ENCODE results near the gene RABL6.
A peak's percentile ranks its signal among the peaks of the same experiment; 100 is the strongest.
"Not testable (repeated sequence)": the region's sequence is repeated elsewhere in the genome, so short reads cannot be mapped to it uniquely, and the experiment has no call there.

RABL6 gene

DNA sequence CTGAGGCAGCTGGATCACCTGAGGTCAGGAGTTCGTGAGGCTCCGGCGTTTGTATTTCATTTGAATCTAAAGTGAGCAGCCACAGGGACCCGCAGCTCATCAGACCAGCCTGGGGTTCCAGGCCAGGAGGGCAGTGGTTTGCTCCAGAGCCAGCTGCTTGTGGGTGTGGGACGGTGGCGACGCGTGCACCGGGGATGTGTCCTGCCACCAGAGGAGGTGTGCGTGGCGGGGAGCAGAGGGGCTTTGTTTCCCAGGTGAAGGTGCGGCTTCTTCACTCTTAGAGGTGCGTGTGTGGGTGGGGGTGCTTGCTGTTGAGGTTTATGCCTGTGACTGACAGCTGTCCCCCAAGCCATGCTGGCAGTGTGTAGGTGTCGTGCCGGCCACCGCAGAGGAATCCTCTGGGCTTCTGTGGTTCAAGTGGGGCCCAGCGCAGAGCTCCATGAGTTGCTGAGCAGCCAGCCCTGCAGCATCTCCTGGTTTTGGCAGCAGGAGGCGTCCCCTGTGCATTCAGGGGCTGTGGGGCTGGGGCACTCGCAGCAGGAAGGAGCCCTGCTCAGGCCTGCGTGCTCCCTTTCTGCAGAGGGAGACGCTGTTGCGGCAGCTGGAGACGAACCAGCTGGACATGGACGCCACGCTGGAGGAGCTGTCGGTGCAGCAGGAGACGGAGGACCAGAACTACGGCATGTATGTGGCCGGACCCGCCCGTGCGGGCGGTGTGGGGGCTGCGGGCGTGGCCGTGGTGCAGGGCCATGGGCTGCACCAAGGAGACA, 27.6 kb downstream of the RABL6 start:
- no peak for DNase-seq (ENCODE audit: low read depth in 4 of 4, low spot score in 1 of 4)

DNA sequence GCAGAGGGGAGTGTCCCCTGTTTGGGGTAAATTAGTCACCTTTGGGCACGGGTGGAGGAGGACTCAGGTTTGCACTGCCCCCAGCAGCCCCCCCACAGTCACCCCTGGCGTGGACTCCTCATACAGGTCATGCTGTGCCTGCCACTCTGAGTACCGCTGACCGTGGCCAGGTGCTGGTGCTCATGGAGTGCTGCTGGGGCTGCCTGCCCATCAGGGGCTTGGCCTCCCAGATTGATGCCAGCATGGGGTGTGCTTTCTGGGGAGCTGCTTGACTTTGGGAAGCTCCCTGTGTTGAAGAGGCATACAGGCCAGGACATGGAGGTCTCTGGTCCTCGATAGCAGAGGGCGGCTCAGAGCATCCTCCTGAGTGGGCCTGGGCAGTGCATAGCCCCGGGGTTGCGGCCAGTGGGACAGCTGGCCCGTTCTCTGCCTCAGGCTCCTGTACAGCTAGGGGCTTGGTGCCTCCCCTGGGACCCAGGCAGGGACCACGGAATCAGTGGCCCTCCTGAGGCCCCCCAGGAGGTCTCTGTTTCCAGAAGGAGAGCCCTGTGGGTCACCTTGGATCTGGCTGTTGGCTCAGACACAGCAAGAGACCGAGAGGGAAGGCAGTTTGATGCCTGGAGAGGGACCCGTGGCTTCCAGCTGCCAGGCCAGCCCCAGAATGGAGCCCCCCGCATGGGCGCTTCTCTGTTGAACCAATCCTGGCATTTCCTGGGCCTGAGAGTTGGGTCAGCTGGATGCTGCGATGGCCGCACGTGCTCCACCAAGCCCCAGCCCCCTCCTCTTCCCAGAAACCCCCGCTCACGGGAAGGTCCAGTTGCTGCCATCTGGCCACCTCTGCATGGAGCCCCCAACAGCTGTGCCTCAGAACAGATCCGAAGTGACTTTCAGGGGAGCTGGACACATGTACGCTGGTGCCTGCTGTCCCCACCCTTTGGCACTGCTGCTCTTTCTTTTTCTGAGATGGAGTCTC, 28.5 kb downstream of the RABL6 start:
- DNase-seq (ENCODE audit: low read depth in 4 of 4, low spot score in 1 of 4), result no peak

DNA sequence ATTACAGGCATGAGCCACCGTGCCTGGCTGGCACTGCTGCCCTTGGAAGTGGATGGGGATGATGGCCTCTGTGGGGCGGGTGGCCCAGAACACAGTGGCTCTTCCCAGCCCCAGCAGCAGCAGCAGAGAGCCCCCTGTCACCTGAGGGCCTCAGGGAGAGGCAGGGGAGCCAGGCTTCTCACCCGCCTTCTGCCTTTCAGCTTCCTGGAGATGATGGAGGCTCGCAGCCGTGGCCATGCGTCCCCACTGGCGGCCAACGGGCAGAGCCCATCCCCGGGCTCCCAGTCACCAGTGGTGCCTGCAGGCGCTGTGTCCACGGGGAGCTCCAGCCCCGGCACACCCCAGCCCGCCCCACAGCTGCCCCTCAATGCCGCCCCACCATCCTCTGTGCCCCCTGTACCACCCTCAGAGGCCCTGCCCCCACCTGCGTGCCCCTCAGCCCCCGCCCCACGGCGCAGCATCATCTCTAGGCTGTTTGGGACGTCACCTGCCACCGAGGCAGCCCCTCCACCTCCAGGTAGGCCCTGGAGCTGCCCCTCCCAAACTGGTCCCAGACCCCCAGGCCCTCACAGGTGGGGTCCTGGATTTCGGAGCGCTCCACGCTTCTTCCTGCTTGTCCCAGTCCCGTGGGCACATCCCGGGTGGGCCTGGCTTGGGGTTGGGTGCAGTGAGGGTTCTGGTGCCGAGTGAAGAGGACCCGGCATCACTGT, 29.6 kb downstream of the RABL6 start:
- DNase-seq (ENCODE audit: low read depth in 4 of 4, low spot score in 1 of 4), result no peak

DNA sequence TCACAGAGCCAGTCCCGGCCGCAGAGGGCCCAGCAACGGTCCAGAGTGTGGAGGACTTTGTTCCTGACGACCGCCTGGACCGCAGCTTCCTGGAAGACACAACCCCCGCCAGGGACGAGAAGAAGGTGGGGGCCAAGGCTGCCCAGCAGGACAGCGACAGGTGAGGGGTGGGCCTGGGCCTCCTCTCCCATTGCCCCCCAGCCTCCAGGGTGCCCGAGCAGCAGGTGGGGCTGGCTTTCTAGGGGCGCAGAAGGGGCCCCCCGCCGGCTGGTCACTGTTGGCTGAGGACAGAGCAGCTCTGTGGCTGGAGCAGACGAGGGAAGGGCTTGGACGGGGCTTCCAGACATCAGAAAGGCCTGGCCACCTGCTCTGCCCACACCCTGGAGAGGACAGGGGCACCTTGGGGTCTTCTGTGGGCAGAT, 30.1 kb downstream of the RABL6 start:
- DNase-seq (ENCODE audit: low read depth in 4 of 4, low spot score in 1 of 4), result not testable (repeated sequence)

DNA sequence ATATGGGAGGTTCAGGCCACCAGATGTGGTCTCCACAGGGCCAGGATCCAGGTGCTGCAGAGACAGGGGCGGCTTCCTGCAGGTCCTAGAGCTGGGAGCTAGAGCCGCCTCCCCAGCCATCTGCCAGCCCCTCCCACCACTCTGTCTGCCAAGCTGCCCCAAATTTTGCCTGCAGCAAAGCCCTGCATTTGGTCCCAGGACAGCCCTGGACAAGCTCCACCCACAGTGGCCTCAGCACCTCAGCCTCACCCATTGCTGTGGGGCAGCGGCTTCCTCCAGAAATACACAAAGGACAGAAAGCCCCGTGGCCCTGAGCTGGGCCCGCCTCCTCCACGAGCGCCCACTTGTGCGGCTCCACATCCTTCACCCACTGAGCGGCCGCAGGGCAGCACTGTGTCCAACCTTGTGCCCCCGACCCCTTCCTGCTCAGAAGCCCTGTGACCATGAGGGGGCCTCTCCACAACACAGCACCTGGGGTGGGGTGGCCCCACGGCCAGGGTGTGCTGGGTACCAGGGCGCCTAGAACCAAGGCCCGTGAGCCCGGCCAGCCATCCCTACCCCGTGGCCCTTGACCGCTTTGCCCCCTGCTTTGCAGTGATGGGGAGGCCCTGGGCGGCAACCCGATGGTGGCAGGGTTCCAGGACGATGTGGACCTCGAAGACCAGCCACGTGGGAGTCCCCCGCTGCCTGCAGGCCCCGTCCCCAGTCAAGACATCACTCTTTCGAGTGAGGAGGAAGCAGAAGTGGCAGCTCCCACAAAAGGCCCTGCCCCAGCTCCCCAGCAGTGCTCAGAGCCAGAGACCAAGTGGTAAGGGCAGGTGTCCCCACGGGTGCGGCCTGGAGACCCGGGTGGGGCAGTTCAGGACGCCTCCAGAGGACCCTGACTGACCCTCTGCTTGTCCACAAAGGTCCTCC, 30.8 kb downstream of the RABL6 start:
- no peak for DNase-seq (ENCODE audit: low read depth in 4 of 4, low spot score in 1 of 4)

DNA sequence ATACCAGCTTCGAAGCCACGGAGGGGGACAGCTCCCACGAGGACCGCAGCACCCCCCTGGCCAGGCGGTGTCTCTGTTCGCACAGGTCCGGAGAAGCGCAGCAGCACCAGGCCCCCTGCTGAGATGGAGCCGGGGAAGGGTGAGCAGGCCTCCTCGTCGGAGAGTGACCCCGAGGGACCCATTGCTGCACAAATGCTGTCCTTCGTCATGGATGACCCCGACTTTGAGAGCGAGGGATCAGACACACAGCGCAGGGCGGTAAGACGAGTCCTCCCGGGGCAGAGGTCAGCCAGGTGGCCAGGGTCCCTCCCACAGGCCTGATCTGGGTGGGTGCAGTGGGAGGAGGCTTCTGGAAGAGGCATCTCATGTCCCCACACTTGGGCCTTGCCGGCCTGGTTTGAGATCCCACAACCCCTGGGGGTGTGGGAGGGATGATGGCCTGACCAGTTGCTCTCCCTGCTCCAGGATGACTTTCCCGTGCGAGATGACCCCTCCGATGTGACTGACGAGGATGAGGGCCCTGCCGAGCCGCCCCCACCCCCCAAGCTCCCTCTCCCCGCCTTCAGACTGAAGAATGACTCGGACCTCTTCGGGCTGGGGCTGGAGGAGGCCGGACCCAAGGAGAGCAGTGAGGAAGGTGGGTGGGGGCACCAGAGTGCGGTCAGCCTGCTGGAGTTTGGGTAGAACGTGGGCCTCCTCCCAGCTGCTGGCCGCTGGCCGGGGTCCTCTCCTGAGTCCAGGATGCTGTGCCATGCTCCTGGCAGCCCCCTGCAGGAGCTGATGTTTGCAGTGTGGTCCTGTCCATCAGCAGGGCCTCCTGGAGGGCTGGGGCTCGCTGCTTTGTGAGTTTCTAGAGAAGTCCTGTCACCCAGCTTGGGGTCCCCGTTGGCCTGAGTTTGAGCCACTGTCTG, 31.7 kb downstream of the RABL6 start:
- no peak for DNase-seq (ENCODE audit: low read depth in 4 of 4, low spot score in 1 of 4)

DNA sequence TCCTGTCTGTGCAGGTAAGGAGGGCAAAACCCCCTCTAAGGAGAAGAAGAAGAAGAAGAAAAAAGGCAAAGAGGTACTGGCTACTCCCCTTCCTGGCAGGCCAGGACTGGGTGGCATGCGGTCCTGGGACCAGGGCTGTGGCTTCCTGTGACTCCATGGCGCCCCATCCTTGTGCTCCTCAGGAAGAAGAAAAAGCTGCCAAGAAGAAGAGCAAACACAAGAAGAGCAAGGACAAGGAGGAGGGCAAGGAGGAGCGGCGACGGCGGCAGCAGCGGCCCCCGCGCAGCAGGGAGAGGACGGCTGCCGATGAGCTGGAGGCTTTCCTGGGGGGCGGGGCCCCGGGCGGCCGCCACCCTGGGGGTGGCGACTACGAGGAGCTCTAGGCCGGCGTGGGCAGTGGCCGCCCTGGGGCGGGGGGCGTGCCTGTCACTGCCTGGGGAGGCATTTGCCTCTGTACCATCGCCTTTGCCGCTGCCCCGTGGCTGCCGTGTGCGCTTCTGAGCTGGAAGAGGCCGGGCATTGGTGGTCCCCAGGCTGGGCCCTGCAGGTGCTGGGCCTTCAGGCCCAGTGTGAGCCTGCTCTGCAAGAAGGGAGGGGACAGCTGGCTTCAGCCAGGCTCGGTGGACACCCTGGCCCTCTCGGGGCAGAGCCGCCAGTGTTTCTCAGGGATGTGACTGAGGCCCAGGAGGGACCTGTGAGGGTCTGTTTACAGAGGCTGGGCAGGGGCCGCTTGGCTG, 32.6 kb downstream of the RABL6 start:
- DNase-seq (ENCODE audit: low read depth in 4 of 4, low spot score in 1 of 4), result no peak

DNA sequence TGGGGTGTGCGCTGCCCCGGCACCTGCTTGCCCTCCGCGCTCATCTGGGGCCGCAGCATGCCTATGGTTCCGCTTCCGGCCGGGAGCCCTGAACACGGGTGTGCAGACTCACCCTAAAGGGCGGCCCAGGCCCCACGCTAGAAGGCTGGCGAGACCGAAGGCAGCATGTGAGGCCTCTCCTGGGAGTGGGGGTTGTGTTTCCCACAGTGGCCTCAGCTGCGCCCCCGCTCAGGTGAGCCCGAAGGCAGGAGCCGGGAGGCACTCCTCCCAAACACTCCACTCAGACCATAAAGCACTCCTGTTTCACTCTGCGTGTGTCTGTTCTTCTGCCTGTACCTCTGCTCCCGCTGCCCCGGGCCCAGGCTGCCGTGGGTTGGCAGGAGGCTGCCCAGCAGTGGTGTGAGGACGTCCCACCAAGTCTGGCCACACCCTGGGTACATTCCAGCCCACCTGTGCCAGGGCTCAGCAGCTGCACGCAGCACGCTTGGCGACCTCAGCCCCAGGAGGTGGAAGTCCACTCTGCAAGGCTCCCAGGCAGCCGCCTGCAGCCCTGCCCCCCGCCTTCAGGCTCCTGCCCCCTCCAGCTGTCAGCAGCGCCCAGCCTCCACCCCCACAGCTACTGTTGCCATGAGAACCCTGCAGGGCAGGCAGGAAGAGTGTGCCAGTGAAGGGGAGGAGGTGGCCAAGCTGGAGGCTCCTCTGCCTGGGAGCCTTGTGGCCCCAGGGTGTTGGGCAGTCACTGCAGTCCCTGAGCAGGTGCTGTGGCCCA, 33.3 kb downstream of the RABL6 start:
- DNase-seq (ENCODE audit: low read depth in 4 of 4, low spot score in 1 of 4), result no peak

DNA sequence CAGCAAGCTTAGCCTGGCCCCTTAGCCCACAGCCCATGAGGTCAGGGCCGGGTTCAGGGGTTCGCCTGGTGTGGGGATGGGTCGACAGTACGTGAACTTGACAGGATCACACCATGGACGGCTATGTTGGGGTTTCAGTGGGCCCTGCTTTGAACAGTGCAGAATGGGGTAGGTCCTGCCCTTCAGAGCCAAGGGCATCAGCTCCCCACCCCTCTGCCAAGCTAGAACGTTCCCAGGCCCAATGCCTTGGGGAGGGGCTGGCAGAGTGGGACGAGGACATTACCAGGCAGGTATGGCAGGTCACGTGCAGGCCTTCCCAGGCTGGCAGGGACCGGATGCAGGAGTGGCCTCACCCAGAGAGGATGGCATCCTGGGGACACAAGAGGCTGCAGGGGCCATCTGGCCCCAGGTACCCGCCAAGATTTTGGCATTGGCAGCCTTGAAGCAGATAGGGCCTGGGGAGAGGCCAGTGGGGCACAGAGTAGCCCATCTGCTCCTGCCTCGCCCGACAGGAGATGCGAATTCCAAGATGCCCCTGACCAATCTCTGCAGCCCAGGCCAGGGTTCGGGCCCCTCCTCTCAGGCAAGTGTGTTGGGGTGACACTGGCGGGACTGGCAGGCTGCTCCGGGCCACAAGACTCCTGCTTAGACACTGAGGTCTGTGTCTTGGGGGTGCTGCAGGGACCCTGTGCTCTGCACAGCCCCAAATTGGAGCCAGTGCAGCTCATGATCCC, 34.1 kb downstream of the RABL6 start:
- DNase-seq (ENCODE audit: low read depth in 4 of 4, low spot score in 1 of 4), result not testable (repeated sequence)

DNA sequence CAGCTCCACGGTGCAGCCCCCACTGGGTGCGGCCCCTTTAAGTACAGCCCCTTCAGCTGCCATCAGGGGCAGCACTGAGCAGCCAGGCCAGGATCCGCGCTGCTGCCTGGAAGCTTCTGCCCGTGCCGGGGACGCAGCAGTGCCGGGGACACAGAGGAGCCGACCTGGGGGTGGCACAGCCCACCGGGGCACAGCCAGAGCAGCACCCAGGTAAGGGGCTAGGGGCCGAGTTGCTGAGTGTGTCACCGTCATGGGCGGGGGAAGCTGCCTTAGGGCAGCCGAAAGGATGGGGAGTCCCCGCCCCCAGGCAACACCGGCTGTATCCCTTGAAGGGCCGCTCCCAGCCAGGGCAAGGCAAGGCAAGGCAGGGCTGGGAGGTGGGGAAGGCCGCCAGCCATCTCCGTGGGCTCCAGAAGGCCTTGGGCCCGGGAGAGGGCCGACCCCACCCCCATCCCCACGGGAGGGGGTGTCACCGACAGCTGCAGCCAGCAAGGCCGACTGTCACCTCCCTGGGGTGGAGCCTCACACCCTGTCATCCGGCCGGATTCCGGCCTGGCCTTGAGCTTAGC, 34.7 kb downstream of the RABL6 start, which contains the start of gene AJM1:
Gene AJM1, plus strand, starts transcription at position 99 of the 569 bp plus-strand sequence. CDS start 1,937 bp downstream, outside the sequence.
- peak; percentile 43 to 73 (median 56) for DNase-seq (ENCODE audit: low read depth in 4 of 4, low spot score in 1 of 4)

DNA sequence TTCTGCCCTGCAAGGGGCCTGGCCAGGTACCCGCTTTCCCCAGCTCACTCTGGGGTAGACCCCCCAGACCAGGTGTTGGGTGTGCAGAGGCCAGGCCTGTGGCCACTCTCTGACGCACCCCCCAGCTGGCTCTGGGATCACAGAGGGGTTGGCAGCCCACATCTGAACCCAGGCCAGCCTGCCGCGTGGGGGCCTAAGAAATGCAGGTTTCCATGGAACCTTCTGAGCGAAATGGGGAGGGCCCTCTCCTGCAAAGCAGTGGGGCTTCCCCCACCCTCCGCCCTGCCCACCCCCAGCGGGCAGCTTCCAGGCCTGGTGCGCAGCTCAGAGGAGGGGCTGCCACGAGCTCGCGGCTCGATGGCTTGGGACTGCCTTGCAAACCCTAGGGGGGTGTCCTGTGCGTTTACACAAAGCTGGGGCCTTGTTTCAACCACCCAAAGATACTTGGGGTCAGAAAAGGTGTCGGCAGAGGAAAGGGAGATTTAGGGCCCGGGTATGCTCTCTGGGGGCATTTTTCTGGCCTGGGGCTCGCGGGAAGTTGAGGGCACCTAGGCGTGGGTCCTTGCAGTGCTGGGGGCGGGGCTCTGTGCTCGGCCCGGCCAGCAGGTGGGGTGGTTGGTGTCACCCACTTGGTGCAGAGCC, 35.5 kb downstream of the RABL6 start:
- DNase-seq (ENCODE audit: low read depth in 4 of 4, low spot score in 1 of 4), result not testable (repeated sequence)

DNA sequence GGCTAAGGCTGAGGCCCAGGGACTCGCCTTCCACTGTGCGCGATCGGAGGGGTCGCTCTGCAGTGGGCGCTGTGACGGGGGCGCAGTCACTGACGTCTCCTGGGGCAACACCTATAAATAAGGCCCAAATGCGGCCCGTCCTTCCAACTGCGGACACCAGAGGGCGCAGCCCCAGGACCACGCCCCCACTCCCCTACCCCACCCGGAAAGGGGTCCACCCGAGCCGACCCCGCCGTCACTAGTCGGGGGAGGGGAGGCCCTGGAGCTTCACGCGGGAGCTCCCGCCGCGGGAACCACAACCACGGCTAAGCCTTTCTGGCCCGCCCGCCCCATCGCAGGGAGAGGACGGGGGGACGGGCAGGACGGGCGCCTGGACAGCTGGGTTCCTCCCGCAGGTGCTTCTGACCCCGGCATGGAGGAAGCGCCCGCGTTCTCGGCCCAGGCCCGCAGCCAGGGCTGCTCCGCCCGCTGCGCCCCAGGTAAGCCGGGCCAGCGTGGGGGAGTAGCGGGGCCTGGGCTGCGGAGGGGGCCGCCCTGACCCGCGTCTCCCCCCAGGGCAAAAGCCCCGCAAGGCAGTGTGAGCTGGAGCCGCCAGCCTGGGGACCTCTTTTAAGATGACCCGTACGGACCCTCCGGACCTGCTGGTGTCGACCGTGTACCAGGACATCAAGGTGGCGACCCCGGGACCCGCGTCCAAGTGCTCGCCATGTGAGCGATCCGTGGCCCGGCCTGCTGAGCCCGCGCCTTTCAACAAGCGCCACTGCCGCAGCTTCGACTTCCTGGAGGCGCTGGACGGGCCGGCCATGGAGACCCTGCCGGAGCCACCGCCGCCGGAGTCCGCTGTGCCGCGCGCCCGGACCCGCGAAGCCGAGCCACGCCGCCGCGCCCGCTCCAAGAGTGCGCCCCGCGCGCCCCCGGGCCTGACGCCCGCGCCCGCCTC, 36.3 kb downstream of the RABL6 start:
- peak in 3 of 4 experiments; percentile 35 to 47 (median 42) for DNase-seq (ENCODE audit: low read depth in 4 of 4, low spot score in 1 of 4)

DNA sequence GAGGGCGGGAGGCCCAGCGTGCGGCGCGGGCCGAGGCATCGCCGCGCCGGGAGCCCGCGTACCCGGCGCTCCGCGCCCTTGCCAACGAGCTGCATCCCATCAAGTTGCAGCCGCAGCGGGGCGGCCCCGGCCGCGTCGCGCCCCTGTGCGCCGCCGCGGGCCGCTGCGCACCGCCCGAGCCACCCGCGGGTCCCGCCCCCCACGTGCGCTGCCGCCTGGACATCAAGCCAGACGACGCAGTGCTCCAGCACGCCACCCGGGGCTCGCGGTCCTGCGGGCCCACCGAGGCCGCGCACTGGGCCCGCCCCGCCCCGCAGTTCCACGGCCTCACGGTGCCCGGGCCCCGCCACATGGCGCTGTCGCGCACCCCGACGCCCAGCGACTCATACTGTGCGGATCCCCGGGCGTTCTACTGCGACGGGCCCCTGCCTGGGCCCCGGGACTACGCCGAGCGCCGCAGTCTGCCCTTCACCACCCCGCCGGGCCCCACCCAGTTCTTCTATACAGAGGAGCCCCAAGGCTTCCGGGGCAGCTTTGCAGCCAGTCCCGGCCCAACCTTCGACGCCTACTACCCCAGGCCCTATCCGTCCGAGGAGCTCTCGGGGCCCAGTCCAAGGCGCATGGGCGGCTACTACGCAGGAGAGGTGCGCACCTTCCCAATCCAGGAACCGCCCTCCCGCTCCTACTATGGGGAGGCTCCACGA, 37.2 kb downstream of the RABL6 start:
- no peak for DNase-seq (ENCODE audit: low read depth in 4 of 4, low spot score in 1 of 4)

DNA sequence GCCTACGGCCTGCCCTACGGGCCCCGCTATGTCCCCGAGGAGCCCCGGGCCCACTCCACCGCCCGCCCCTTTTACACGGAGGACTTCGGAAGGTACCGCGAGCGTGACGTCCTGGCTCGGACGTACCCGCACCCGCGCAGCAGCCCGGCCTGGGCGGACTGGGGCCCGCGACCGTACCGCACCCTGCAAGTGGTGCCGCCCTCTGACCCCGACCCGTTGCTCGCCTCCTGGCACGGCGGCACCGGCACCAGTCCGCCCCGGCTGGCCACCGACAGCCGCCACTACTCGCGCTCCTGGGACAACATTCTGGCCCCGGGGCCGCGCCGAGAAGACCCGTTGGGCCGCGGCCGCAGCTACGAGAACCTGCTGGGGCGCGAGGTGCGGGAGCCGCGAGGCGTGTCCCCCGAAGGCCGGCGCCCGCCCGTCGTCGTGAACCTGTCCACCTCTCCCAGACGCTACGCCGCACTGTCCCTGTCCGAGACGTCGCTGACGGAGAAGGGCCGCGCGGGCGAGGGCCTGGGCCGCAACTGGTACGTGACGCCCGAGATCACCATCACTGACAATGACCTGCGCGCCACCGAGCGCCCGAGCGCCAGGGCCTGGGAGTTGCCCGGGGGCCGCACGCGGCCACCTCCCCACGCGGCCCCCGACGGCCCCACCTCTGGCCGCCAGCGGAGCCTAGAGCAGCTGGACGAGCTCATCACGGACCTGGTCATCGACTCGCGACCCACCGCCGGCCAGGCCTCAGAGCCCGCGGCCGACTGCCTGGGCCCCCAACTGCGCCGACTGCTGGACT, 37.9 kb downstream of the RABL6 start:
- no peak for DNase-seq (ENCODE audit: low read depth in 4 of 4, low spot score in 1 of 4)
